ENCODE results near the gene IGSF21. TPM values are rescaled to one million over a fixed set of nuclear protein-coding genes. Genes with fewer than 3 reads are reported as not detected.

The IGSF21 gene
- polyA plus RNA-seq, 1 donor (not counting 4 experiments of a cell fraction or from before 2014, with no cell fraction given) = not detected

GRCh38 chr1:18134324-18135046 lies 26.9 kb downstream of the IGSF21 start:
- Histone ChIP-seq H3K9ac (ENCODE audit: control insufficient read depth, extremely low read depth, insufficient read depth, low read length) (no peak overlapping the region), H3K9me3 (ENCODE audit: control insufficient read depth, low read depth, low read length) (no peaks in the 10 kb centered on the region), H3K27me3 (ENCODE audit: control insufficient read depth, extremely low read depth, insufficient read depth, low read length) (peaks cover 18% of the 10 kb centered on the region), H3K4me3 (ENCODE audit: control insufficient read depth in 2 of 3, extremely low read depth in 1 of 3, insufficient read depth in 2 of 3, low read depth in 1 of 3, low read length in 3 of 3) (no peak overlapping the region), H3K4me1 (ENCODE audit: control insufficient read depth, extremely low read depth, insufficient read depth, low read length) (no peaks in the 10 kb centered on the region), H3K9me1 (ENCODE audit: control insufficient read depth, extremely low read depth, insufficient read depth, low read length) (no peaks in the 10 kb centered on the region), H3K27ac (ENCODE audit: control insufficient read depth, insufficient read depth, low read length) (no peak overlapping the region), H3K36me3 (ENCODE audit: control insufficient read depth in 2 of 2, extremely low read depth in 1 of 2, insufficient read depth in 2 of 2, low read length in 2 of 2) (no peaks in the 10 kb centered on the region), H3K4me2 (ENCODE audit: control insufficient read depth, extremely low read depth, insufficient read depth, low read depth, low read length) (no peak overlapping the region), H2AFZ (ENCODE audit: control insufficient read depth, low read length) (no peak overlapping the region), H3K79me2 (ENCODE audit: control insufficient read depth, insufficient read depth, low read length) (no peaks in the 10 kb centered on the region), H4K20me1 (ENCODE audit: control insufficient read depth, extremely low read depth, insufficient read depth, low read length) (no peaks in the 10 kb centered on the region)
- dilution Hi-C loops (cut with MboI; ENCODE audit: extremely low pct_ligation_motif_present, low sequenced_read_pairs) = no loop called here
- DNase-seq (ENCODE audit: low read depth, low spot score) (no peak), FAIRE-seq (no peak)
- TF ChIP-seq EZH2 (IDR thresholded peaks at IDR 0.05; ENCODE audit: low read length) (no peak), CTCF (optimal IDR thresholded peaks at IDR 0.05 in 1 of 3, IDR thresholded peaks at IDR 0.05 in 1 of 3, conservative IDR thresholded peaks at IDR 0.05 in 1 of 3; ENCODE audit: extremely low read depth in 1 of 3, insufficient read depth in 2 of 3, low read length in 3 of 3) (no peak)

DNA sequence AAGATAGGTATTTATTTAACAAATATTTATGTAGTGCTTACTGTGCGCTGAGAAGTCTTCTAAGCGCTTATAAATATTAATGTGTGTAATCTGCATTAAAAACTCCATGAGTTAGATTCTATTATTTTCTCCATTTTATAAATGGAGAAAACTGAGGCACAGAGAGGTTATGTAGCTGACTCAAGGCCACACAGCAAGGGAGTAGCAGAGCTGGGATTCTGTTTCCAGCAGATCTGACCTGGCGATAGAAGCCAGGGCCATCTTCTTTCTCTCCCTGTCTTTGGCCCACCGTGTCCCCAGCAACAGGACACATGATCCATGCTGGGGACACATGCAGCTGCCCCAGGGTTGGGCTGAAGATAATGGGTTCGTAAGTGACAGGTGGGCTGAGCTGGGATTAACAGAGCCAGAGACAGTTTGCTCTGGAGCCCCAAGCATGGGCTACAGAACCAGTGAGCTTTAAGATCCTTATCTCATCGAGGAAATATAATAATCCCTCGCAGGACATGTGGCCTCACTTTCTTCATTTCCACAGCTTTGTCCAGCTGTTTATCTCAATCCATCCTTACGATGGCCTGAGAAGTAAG lies 30.3 kb downstream of the IGSF21 start:
- H3K9me1 ChIP-seq (ENCODE audit: control insufficient read depth, extremely low read depth, insufficient read depth, low read length) = no peaks in the 10 kb centered on the region
- H3K4me3 ChIP-seq (ENCODE audit: control insufficient read depth in 2 of 3, extremely low read depth in 1 of 3, insufficient read depth in 2 of 3, low read depth in 1 of 3, low read length in 3 of 3) = no peak overlapping the region
- dilution Hi-C loops (cut with MboI; ENCODE audit: extremely low pct_ligation_motif_present, low sequenced_read_pairs) = no loop called here
- no peaks in the 10 kb centered on the region for H3K79me2 ChIP-seq (ENCODE audit: control insufficient read depth, insufficient read depth, low read length)
- no peak for TF ChIP-seq EZH2 (IDR thresholded peaks at IDR 0.05; ENCODE audit: low read length)
- no peak for TF ChIP-seq CTCF (optimal IDR thresholded peaks at IDR 0.05 in 1 of 3, IDR thresholded peaks at IDR 0.05 in 1 of 3, conservative IDR thresholded peaks at IDR 0.05 in 1 of 3; ENCODE audit: extremely low read depth in 1 of 3, insufficient read depth in 2 of 3, low read length in 3 of 3)
- H4K20me1 ChIP-seq (ENCODE audit: control insufficient read depth, extremely low read depth, insufficient read depth, low read length) = no peaks in the 10 kb centered on the region
- H3K4me2 ChIP-seq (ENCODE audit: control insufficient read depth, extremely low read depth, insufficient read depth, low read depth, low read length) = no peak overlapping the region
- DNase-seq (ENCODE audit: low read depth, low spot score) = no peak
- no peaks in the 10 kb centered on the region for H3K4me1 ChIP-seq (ENCODE audit: control insufficient read depth, extremely low read depth, insufficient read depth, low read length)
- no peak overlapping the region for H2AFZ ChIP-seq (ENCODE audit: control insufficient read depth, low read length)
- no peaks in the 10 kb centered on the region for H3K36me3 ChIP-seq (ENCODE audit: control insufficient read depth in 2 of 2, extremely low read depth in 1 of 2, insufficient read depth in 2 of 2, low read length in 2 of 2)
- no peak for FAIRE-seq
- no peak overlapping the region for H3K9ac ChIP-seq (ENCODE audit: control insufficient read depth, extremely low read depth, insufficient read depth, low read length)
- no peak overlapping the region for H3K27ac ChIP-seq (ENCODE audit: control insufficient read depth, insufficient read depth, low read length)
- H3K27me3 ChIP-seq (ENCODE audit: control insufficient read depth, extremely low read depth, insufficient read depth, low read length) = peaks cover 15% of the 10 kb centered on the region
- H3K9me3 ChIP-seq (ENCODE audit: control insufficient read depth, low read depth, low read length) = no peaks in the 10 kb centered on the region

Data from keratinocyte (primary cell).